Activated T-cell treated with anti-CD3 and anti-CD28 coated beads for 48 hours (primary cell): ENCODE results near the gene SIMC1.

Experiments used
- DNase-seq: peaks from one replicate; pipeline ENCODE4 v3.0.0-alpha.2; 2020; ENCODE audit warnings: low read depth

The SIMC1 gene

DNA sequence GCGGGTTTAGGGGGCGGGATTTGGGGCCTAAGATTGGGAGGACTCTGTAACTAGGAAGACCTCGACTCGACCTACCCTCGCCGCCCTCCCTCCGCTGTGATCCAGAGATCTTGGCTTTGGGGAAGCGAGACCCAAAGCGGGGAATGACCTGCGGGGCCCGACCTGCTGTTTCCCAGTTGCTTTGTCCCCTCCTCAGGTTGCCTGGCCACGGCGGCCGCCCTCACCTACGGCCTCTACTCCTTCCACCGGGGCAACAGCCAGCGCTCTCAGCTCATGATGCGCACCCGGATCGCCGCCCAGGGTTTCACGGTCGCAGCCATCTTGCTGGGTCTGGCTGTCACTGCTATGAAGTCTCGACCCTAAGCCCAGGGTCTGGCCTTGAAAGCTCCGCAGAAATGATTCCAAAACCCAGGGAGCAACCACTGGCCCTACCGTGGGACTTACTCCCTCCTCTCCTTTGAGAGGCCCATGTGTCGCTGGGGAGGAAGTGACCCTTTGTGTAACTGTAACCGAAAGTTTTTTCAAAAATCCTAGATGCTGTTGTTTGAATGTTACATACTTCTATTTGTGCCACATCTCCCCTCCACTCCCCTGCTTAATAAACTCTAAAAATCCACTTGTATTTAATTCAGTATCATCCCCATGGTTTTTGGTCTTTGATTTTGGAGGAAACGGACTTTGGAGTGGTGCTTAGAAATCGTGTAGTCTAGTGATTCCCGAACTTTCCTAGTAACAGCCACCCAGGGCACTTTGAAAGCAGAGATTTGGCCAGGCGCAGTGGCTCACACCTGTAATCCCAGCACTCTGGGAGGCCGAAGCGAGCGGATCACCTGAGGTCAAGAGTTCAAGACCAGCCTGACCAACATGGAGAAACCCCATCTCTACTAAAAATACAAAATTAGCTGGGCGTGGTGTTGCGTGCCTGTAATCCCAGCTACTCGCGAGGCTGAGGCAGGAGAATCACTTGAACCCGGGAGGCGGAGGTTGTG is 151.2 kb downstream of the SIMC1 start:
- DNase-seq, result no peak

DNA sequence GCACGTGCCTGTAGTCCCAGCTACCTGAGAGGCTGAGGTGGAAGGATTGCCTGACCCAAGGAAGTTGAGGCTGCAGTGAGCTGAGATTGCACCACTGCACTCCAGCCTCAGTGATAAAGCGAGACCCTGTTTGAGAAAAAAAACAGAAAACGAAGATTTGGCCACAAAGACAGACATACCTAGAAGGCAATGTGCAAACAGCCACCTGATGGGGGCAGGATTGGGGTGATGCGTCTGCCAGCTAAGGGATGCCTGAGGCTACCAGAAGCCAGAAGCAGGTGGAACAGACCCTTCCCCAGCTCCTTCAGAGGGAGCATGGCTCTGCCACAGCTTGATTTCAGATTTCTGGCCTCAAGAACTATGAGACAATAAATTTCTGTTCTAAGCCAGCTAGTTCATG is 153.3 kb downstream of the SIMC1 start:
- no peak for DNase-seq

DNA sequence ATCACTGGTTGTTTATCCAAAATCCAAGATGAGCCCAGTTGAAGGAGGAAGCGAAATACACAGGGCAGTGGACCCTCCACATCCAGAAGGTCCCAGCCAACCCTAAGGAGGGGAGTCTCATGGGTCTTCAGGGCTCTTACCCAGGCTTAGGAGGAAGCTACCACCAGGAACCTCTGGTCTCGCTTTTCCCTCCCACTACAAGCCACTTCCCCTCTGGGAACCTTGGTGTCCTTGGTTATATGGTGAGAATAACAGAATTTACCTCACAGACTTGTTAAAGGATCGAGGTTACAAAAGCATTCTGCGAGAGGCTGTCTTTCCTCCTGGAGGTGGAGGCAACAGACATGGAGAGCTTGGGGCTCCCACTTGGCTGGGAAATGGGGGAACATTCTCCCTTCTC is 153.8 kb downstream of the SIMC1 start:
- DNase-seq, result no peak

DNA sequence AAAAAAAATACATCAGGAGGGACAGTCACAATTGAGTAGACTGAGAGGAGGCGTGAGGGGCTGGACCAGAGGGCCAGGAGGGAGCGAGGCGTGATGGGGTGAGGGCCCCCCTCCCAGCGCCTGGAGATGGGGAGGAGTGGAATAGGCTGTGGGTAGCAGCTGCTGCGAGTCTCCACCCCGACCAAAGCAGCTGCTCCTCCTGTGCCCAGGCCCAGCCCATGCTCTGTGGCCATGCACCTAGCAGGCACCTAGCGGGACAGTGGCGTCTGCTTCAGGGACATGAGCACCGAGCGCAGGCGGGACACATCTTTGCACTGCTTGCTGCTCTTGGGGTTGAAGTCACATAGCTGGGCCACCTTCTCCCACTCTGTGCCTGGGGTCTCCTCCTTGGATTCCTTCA is 154.3 kb downstream of the SIMC1 start:
- no peak for DNase-seq

DNA sequence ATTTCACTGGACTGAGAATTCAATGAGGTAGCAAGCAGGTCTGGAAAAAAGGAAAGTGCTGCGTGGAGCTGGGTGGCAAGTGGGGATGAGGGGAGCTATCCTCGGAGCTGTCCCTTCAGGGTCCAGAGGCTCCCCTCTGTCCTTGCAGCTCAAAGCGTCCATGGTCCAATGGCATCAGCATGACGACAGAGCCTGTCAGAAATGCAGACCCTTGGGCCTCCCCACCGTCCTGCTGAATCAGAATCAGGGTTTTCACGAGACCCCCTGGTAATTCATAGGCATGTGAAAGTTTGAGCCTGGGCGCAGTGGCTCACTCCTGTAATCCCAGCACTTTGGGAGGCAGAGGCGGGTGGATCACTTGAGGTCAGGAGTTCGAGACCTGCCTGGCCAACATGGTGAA is 155.9 kb downstream of the SIMC1 start:
- no peak for DNase-seq

DNA sequence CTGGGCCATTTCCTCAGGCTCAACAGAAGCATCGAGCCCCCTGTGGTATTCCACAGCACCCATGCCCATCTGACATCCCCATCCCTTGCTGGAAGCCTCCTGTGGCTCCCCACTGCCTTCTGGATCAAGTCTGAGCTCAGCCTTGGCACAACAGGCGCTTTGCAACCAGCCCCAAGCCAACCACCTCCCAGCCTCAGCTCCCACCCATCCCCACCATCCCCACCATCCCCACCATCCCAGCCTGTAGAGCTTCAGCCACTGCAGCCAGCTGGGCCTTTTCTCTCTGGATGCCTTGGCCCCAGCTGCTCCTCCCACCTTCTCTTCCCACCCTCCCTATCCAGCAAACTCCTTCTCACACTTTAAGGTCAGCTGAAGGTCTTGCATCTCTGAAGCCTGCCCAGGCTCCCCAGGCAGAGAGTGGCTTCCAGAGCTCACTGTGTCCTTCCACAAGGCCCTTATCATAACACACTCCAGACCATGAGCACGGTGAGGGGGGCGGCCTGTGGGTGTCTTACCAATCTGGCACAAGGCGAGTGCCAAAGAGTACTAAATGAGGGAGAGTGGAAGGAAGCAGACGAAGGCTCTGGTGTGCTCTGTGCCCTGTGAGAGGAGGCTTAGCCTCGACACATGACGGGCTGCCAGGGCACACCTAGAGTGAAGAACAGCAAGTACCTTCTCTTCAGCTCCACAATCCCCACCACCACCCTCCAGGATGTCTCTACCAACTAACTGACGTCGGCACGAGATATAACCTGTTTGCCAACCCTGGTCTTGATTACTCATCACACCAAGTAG is 156.9 kb downstream of the SIMC1 start:
- no peak for DNase-seq
